Osteocyte (in vitro differentiated cells): Measurements from ENCODE around the gene PTPRR. TPM values are rescaled to one million over a fixed set of nuclear protein-coding genes. Genes with fewer than 3 reads are reported as not detected.

Experiments used
- DNase-seq: peaks from one replicate; pipeline ENCODE4 v3.0.0; 2021; ENCODE audit warnings: mixed read lengths; ENCODE audit not compliant: unreplicated experiment; ENCODE audit errors: extremely low spot score
- H3K27ac Mint-ChIP-seq: one replicate; pipeline ENCODE4 v1.8.0; 2021; ENCODE audit warnings: mild to moderate bottlenecking, mixed read lengths; ENCODE audit not compliant: unreplicated experiment
- H3K27me3 Mint-ChIP-seq: one replicate; pipeline ENCODE4 v1.8.0; 2021; ENCODE audit warnings: mixed read lengths; ENCODE audit not compliant: unreplicated experiment
- H3K36me3 Mint-ChIP-seq: one replicate; pipeline ENCODE4 v1.8.0; 2021; ENCODE audit warnings: mixed read lengths; ENCODE audit not compliant: unreplicated experiment
- H3K4me1 Mint-ChIP-seq: one replicate; pipeline ENCODE4 v1.8.0; 2021; ENCODE audit warnings: mixed read lengths; ENCODE audit not compliant: unreplicated experiment
- H3K4me3 Mint-ChIP-seq: one replicate; pipeline ENCODE4 v1.8.0; 2021; ENCODE audit warnings: mild to moderate bottlenecking, moderate library complexity, mixed read lengths; ENCODE audit not compliant: unreplicated experiment
- H3K9me3 Mint-ChIP-seq: one replicate; pipeline ENCODE4 v1.8.0; 2021; ENCODE audit warnings: mixed read lengths; ENCODE audit not compliant: unreplicated experiment
- total RNA-seq: library from RNA; stranded (reverse); gene quantifications from 2 replicates; pipeline ENCODE4 v1.2.1, GENCODE V29; 2021
- TF ChIP-seq, protein P1 (sequence below): fragments of 200-600 bp; sonication (generic); IDR thresholded peaks from 2 replicates; pipeline ENCODE4 v1.5.0; 2021; ENCODE audit warnings: antibody characterized with exemption, mild to moderate bottlenecking, moderate library complexity

Gene PTPRR
- total RNA-seq, 1 donor from 2014 or later, result 0.21 TPM

DNA sequence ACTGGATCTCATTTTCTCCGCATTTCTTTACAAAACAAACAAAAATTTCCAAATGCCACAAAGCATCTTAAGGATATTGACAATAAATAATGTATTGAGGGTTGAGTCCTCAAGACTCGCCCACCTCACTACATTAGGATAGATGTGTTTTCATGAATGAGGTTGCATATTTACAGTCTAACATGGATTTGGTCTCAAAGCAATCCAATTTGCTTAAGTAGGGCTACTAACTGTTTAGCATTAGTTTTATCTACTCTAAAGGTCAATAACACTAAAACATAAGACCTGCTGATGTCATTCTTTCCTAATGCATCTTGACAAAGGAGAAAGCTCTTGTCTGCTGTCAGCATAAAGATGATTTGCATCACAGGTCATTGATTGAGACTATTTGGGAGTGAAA, 82.4 kb downstream of the PTPRR start:
- H3K27ac Mint-ChIP-seq, result no peak overlapping the region
- H3K4me1 Mint-ChIP-seq, result no peaks in the 10 kb centered on the region
- DNase-seq, result no peak
- no peaks in the 10 kb centered on the region for H3K36me3 Mint-ChIP-seq
- H3K9me3 Mint-ChIP-seq, result no peaks in the 10 kb centered on the region
- TF ChIP-seq, protein P1, sequence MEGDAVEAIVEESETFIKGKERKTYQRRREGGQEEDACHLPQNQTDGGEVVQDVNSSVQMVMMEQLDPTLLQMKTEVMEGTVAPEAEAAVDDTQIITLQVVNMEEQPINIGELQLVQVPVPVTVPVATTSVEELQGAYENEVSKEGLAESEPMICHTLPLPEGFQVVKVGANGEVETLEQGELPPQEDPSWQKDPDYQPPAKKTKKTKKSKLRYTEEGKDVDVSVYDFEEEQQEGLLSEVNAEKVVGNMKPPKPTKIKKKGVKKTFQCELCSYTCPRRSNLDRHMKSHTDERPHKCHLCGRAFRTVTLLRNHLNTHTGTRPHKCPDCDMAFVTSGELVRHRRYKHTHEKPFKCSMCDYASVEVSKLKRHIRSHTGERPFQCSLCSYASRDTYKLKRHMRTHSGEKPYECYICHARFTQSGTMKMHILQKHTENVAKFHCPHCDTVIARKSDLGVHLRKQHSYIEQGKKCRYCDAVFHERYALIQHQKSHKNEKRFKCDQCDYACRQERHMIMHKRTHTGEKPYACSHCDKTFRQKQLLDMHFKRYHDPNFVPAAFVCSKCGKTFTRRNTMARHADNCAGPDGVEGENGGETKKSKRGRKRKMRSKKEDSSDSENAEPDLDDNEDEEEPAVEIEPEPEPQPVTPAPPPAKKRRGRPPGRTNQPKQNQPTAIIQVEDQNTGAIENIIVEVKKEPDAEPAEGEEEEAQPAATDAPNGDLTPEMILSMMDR, result no peak
- H3K4me3 Mint-ChIP-seq, result no peak overlapping the region
- peaks cover 17% of the 10 kb centered on the region for H3K27me3 Mint-ChIP-seq

DNA sequence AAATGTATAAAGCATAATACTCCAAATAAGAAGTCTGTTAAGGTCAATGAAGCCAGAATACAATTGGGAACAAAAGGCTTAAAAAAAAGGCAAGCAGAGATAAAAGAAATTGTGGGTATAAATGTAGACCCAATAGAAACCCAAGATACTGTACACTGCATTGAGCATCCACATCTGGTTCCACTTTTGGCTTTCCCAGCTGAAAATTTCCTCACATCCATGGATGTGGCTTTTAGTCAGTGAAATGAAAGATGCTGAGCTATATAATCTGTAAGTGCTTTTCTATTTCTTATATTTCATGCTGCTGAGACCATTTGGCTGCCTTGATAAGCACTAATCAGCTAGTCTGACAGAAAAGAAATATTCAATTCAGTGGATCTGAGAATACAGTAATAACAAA, 83.5 kb downstream of the PTPRR start:
- Mint-ChIP-seq H3K27me3 (peaks cover 20% of the 10 kb centered on the region), H3K36me3 (no peaks in the 10 kb centered on the region)

DNA sequence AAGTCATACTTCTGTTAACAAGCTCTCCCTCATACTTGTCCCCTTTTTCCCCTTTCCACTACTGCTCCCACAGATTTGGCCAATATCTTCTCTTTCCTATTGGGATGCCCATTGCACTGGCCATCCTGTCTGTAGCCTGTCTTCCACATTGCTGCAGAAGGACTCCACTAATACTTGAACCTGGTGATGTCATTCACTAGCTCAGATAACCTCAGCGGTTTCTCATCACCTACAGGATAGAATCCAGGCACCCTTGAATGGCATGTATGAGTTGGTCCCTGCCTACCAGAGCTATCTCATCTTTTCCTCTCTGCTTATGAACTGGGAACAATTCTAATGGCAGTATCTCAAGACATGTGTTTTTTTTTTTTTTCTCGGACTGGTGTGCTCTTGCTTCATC, 84.6 kb downstream of the PTPRR start:
- no peaks in the 10 kb centered on the region for H3K36me3 Mint-ChIP-seq
- H3K4me3 Mint-ChIP-seq, result no peak overlapping the region
- H3K27me3 Mint-ChIP-seq, result peaks cover 20% of the 10 kb centered on the region

More for the DNA sequence above, 83.5 kb downstream of the PTPRR start:
- DNase-seq, result no peak
- H3K4me1 Mint-ChIP-seq, result no peaks in the 10 kb centered on the region
- no peaks in the 10 kb centered on the region for H3K9me3 Mint-ChIP-seq
- no peak overlapping the region for H3K27ac Mint-ChIP-seq
- H3K4me3 Mint-ChIP-seq, result no peak overlapping the region
- TF ChIP-seq, protein P1, result no peak

DNA sequence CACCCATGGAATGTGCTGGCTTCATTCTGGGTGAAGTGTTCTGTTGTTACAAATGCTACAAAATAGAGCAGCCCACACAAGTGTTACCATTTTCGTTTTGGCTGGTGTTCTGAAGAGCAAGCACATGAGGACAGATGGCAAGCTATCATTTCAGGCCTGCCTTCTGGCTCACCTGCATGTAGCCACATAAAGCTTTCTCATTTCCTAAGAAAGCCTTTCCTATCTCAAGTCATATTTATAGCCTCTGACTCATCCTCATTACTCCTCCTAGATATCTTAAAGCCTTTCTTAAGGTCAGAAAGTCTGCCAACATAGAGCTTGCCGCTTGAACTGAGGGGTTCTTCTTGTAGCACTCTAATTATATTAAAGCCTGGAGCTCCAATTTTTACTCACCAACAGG, 89.0 kb downstream of the PTPRR start:
- no peak overlapping the region for H3K27ac Mint-ChIP-seq
- H3K4me1 Mint-ChIP-seq, result peaks cover 5% of the 10 kb centered on the region
- TF ChIP-seq, protein P1, result no peak
- H3K27me3 Mint-ChIP-seq, result peaks cover 14% of the 10 kb centered on the region
- H3K36me3 Mint-ChIP-seq, result no peaks in the 10 kb centered on the region
- H3K9me3 Mint-ChIP-seq, result no peaks in the 10 kb centered on the region
- no peak overlapping the region for H3K4me3 Mint-ChIP-seq
- no peak for DNase-seq

More for the DNA sequence above, 84.6 kb downstream of the PTPRR start:
- Mint-ChIP-seq H3K27ac (no peak overlapping the region), H3K4me1 (no peaks in the 10 kb centered on the region), H3K9me3 (no peaks in the 10 kb centered on the region)
- no peak for DNase-seq
- TF ChIP-seq, protein P1, result no peak

DNA sequence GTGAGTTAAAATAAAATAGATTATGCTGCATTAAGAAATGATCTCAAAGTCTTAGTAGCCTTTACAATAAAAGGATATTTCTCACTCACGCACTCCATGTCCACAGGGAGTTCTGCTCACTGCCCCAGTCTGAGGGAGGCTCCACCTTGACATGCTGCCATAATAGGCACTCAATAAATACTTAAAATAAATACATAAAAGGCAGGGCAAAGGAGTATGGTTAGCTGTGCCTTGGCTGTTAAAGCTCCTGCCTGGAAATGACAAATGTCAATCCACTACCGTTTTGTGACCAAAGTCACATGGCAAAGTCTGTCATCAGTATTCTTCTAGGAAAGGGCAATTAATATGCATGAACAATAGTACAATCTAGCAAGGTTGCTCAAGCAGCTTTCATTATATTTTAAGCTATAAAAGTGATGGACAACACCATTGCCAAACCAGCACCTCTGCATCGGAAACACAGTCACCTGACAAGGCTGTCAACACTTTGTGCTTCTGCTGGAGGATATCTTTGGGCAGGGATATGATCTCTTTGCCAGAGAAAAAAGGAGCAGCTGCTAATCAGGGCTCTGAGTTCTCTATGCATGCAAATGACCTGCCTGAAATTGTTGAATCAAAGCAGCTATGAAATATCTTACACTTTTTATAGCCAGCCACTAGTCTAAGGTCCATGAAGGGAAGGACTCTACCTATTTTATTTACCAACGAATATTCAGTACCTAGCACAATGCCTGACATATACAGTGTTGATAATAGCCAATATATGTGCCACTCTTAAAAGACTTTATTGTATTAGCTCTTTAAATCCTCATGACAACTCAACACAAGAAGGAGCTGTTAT, 90.1 kb downstream of the PTPRR start:
- Mint-ChIP-seq H3K4me1 (peaks cover 5% of the 10 kb centered on the region), H3K36me3 (no peaks in the 10 kb centered on the region), H3K9me3 (no peaks in the 10 kb centered on the region), H3K27ac (no peak overlapping the region), H3K4me3 (no peak overlapping the region), H3K27me3 (peaks cover 7% of the 10 kb centered on the region)
- DNase-seq, result no peak
- TF ChIP-seq, protein P1, result no peak
